Rectal smooth muscle tissue (tissue), 1 donor: ENCODE results near the gene CAMK1G.

Experiments used
- H3K27ac ChIP-seq: one replicate; pipeline ENCODE4 v1.7.0; 2013; ENCODE audit warnings: low read depth, low read length, inconsistent platforms
- H3K27me3 ChIP-seq: one replicate; pipeline ENCODE4 v1.7.0; 2013; ENCODE audit warnings: low read length; ENCODE audit not compliant: control insufficient read depth, insufficient read depth
- H3K36me3 ChIP-seq: one replicate; pipeline ENCODE4 v1.7.0; 2013; ENCODE audit warnings: low read length; ENCODE audit not compliant: control insufficient read depth, insufficient read depth
- H3K4me1 ChIP-seq: one replicate; pipeline ENCODE4 v1.7.0; 2013; ENCODE audit warnings: low read length; ENCODE audit not compliant: control insufficient read depth, insufficient read depth
- H3K4me3 ChIP-seq: one replicate; pipeline ENCODE4 v1.7.0; 2013; ENCODE audit warnings: low read length
- H3K9ac ChIP-seq: one replicate; pipeline ENCODE4 v1.7.0; 2013; ENCODE audit warnings: low read length

Gene CAMK1G

DNA sequence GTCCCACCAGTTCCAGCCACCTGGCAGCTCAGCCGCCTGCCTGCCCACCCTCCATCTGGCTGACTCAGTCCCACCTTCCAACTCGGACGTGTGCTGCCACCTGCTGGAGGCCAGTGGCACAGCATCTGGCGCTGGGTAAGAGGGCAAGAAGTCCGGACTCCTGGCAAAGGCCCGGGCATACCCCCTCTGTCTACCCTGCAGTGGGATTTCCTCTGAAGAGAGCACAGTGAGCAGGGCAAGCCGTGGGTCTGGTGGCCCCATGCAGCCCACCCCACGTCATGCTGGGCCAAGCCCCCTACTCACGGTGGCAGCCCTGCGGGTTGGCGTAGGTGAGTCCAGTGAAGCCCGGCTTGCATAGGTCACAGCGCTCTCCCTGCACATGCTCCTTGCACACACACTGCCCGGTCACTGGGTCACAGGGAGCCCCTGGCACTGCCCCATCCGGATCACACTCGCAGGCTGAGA lies 44.2 kb downstream of the CAMK1G start:
- Histone ChIP-seq H3K36me3 (no peaks in the 10 kb centered on the region), H3K9ac (no peak overlapping the region), H3K27me3 (no peaks in the 10 kb centered on the region), H3K4me1 (no peaks in the 10 kb centered on the region), H3K27ac (no peak overlapping the region), H3K4me3 (no peak overlapping the region)

DNA sequence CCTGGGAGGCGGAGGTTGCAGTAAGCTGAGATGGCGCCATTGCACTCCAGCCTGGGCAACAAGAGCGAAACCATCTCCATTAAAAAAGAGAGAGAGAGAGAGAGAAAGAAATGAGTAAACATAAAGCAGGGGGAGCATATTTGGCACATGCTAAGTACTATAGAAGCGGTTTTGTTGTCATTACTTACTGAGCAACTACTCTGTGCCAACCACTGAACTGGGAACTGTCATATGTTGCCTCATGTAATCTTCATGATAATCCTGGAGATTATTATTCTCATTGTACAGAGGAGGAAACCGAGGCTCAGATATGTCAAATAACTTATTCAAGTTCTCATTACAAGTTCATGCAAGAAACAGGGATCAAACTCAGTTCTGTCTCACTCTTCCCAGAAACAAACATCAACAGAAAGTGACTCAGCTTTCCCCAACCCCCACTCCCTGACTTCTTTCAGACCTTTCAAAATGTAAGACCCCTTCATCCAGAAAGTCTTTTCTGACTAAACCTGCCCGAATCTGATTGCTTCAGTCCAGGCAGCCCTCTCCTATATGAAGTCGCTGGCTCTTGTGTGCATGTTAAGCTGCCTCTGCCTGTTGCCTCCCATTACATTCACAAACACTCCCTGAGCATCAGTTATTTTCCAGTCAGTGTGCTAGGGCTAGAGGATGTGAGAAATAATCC lies 45.2 kb downstream of the CAMK1G start:
- no peaks in the 10 kb centered on the region for H3K36me3 ChIP-seq
- H3K27ac ChIP-seq: no peak overlapping the region
- no peaks in the 10 kb centered on the region for H3K4me1 ChIP-seq

GRCh38 chr1:209629621-209630382 lies 46.3 kb downstream of the CAMK1G start:
- no peaks in the 10 kb centered on the region for H3K27me3 ChIP-seq
- no peak overlapping the region for H3K4me3 ChIP-seq
- no peaks in the 10 kb centered on the region for H3K4me1 ChIP-seq
- H3K27ac ChIP-seq: no peak overlapping the region
- no peaks in the 10 kb centered on the region for H3K36me3 ChIP-seq
- no peak overlapping the region for H3K9ac ChIP-seq

More for the DNA sequence above, 45.2 kb downstream of the CAMK1G start:
- no peak overlapping the region for H3K4me3 ChIP-seq
- H3K27me3 ChIP-seq: no peaks in the 10 kb centered on the region
- H3K9ac ChIP-seq: no peak overlapping the region

- Histone ChIP-seq H3K27me3 (no peaks in the 10 kb centered on the region), H3K4me1 (no peaks in the 10 kb centered on the region), H3K9ac (no peak overlapping the region), H3K36me3 (no peaks in the 10 kb centered on the region), H3K27ac (no peak overlapping the region), H3K4me3 (no peak overlapping the region)
These were observed 47.1 kb downstream of the CAMK1G start for GRCh38 chr1:209630383-209631225.

- Histone ChIP-seq H3K27me3 (no peaks in the 10 kb centered on the region), H3K9ac (no peak overlapping the region), H3K27ac (no peak overlapping the region), H3K4me3 (no peak overlapping the region), H3K4me1 (no peaks in the 10 kb centered on the region), H3K36me3 (no peaks in the 10 kb centered on the region)
These were observed 50.0 kb downstream of the CAMK1G start for GRCh38 chr1:209633335-209633997.

- no peak overlapping the region for H3K9ac ChIP-seq
- no peak overlapping the region for H3K27ac ChIP-seq
- H3K4me3 ChIP-seq: no peak overlapping the region
- no peaks in the 10 kb centered on the region for H3K36me3 ChIP-seq
- H3K4me1 ChIP-seq: no peaks in the 10 kb centered on the region
- H3K27me3 ChIP-seq: no peaks in the 10 kb centered on the region
These were observed 50.7 kb downstream of the CAMK1G start for GRCh38 chr1:209634005-209634737.

GRCh38 chr1:209635850-209636249 lies 52.3 kb downstream of the CAMK1G start:
- no peak overlapping the region for H3K27ac ChIP-seq
- no peaks in the 10 kb centered on the region for H3K4me1 ChIP-seq
- H3K27me3 ChIP-seq: no peaks in the 10 kb centered on the region
- H3K36me3 ChIP-seq: no peaks in the 10 kb centered on the region
- no peak overlapping the region for H3K9ac ChIP-seq
- H3K4me3 ChIP-seq: no peak overlapping the region

DNA sequence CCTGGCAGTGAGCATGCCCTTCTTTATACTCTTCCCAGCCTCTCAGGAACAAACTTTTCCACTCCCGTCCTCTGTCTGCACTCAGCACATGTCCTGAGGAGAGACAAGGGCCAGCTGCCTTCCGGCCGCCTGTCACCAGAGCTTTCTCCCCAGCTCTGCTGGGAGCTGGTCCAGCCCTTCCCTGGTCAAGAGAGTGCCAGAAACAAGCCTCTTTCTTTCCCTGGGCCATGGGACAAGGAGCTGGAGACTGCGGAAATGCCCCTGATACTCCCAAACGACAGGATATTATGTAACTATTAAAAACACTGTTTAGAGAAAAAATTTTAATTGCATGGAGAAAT lies 58.3 kb downstream of the CAMK1G start:
- peaks cover 22% of the 10 kb centered on the region for H3K4me1 ChIP-seq
- peak overlapping the region; percentile 65 for H3K27ac ChIP-seq
- no peak overlapping the region for H3K9ac ChIP-seq
- no peaks in the 10 kb centered on the region for H3K27me3 ChIP-seq
- no peaks in the 10 kb centered on the region for H3K36me3 ChIP-seq
- no peak overlapping the region for H3K4me3 ChIP-seq

DNA sequence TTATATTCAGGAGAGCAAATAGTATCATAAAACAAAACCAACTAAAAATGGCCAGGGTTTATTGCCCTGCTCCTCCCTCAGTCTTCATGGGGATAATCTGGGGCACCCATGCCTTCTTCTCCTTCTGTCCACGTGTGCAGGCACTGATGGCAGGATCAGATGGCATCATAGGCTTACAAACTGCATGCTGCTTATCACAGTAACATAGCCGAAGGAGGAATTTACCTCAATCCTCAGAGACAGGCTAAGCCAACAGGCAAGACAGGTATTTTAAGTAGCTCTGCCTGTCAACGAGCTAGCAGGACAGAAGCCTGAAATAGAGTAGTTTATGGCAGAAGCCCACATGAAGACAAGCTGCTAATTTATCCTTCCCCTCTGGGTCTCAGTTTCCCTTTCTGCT lies 59.3 kb downstream of the CAMK1G start:
- Histone ChIP-seq H3K27me3 (no peaks in the 10 kb centered on the region), H3K27ac (peak overlapping the region; percentile 63), H3K4me3 (no peak overlapping the region), H3K4me1 (peaks cover 24% of the 10 kb centered on the region), H3K9ac (no peak overlapping the region), H3K36me3 (no peaks in the 10 kb centered on the region)

GRCh38 chr1:209643285-209644020 lies 59.9 kb downstream of the CAMK1G start:
- Histone ChIP-seq H3K36me3 (no peaks in the 10 kb centered on the region), H3K9ac (no peak overlapping the region), H3K4me3 (no peak overlapping the region), H3K4me1 (peaks cover 24% of the 10 kb centered on the region), H3K27ac (peak overlapping the region; percentile 63), H3K27me3 (no peaks in the 10 kb centered on the region)
